ENCODE results near the gene CACNA1C.
"Not testable (repeated sequence)": the region's sequence is repeated elsewhere in the genome, so short reads cannot be mapped to it uniquely, and the experiment has no call there.

GRCh38 chr12:2685620-2686279, 633.0 kb downstream of the CACNA1C start:
- TF ChIP-seq CTCF, POLR2A, EP300 (IDR thresholded peaks at IDR 0.05): not testable (repeated sequence)

Data from tibial nerve (tissue), 4 donors.